GM18507 (cell line): ENCODE results near the gene AKR1C3.
"Not testable (repeated sequence)": the region's sequence is repeated elsewhere in the genome, so short reads cannot be mapped to it uniquely, and the experiment has no call there.

Experiments used
- DNase-seq: peaks from one replicate; pipeline ENCODE4 v3.0.0; 2011; ENCODE audit warnings: low read depth; ENCODE audit not compliant: insufficient read length; ENCODE audit errors: extremely low spot score
- FAIRE-seq: peaks from 2 replicates; lab custom pipeline; 2011; peaks lifted over from hg19 to GRCh38; lab: Jason Lieb, UNC

AKR1C3 gene

DNA sequence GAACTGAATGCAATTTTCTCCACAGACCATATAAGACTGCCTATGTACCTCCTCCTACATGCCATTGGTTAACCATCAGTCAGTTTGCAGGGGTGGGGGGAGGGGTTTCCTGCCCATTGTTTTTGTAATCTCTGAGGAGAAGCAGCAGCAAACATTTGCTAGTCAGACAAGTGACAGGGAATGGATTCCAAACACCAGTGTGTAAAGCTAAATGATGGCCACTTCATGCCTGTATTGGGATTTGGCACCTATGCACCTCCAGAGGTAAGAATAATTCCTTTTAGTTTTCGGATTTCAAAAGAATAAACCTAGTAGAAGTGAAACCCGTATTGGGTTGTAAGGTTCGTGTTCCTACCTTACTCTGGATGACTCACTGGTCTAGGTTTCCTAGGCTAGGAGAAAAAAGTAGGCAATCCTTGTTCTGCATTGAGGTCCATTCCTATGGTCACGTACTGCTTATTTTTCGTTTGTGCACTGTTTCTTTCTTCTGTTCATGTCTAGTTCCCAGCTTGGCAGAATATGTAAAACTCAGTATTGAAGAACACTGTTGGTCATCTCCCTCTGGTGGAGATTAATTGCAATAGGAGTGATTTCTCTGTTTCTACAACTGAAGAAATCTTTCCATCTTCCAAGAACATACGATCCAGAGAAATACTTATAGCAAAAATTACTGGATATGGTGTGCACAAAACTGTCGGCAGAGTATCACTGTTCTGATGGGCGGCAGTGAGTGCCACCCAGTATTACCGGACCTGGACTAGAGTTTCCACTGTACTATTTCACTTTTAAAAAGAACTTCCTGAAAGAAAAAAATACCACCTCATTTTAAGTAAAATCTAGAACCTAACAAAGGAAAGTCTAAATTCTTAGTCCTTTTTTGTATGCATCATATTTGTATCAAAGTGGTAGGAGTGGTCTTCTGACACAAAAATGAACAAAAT is at the start of gene AKR1C3:
AKR1C3 (plus strand) TSS at position 150 of the 941 bp plus-strand sequence; CDS start at position 181, 31 bp downstream.
- FAIRE-seq, result no peak

DNA sequence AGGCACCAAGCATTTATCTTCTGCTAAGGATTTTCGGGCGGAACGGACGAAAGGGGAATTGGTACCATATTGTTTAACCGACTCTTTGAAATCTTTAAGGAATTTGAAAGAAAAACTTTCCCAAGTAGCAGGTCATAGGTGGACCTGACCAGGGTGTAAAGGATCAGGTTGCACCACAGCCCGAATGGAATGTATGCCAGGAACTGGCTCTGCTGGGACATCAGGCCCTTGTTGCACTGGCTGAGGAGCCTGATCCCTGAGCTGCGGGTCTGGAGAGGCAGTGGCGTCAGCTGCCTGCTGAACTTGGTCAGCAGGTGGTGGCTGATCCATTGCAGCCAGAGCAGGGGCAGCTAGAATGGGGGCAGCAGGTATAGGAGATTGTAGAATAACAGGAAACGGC is 49.1 kb upstream of the AKR1C3 start:
- no peak for DNase-seq
- no peak for FAIRE-seq

More for the DNA sequence above, at the start of gene AKR1C3:
- DNase-seq, result no peak

DNA sequence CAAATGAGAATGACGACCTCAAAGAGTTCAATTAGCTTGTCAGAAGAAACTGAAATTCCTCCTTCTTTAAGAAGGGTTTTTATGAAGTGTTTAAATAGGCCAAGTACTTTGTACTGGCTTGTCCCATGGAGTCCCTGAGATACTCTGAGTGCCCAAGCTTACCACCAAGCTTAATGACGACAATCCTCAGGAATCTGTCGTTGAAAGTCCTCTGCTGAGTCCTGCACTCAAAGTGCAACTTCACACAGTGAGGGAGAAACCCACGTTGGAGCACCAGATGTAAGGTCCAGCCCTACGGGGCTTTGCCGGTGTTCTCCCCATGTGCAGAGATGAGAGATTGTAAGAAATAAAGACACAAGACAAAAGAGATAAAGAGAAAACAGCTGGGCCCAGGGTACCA is 47.8 kb upstream of the AKR1C3 start:
- no peak for DNase-seq
- FAIRE-seq, result no peak

DNA sequence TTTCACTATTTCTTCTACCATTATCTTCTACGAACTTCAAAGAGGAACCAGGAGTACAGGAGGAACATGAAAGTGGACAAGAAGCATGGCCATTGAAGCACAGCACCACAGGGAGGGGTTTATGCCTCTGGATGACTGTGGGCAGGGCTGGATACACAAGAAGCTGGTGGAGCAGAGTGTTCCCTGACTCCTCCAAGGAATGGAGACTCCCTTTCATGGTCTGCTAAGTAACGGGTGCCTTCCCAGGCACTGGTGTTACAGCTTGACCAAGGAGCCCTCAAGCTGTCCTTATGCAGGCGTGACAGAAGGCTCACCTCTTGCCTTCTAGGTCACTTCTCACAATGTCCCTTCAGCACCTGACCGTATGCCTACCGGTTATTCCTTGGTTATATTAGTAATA is 47.2 kb upstream of the AKR1C3 start:
- FAIRE-seq, DNase-seq: not testable (repeated sequence)

DNA sequence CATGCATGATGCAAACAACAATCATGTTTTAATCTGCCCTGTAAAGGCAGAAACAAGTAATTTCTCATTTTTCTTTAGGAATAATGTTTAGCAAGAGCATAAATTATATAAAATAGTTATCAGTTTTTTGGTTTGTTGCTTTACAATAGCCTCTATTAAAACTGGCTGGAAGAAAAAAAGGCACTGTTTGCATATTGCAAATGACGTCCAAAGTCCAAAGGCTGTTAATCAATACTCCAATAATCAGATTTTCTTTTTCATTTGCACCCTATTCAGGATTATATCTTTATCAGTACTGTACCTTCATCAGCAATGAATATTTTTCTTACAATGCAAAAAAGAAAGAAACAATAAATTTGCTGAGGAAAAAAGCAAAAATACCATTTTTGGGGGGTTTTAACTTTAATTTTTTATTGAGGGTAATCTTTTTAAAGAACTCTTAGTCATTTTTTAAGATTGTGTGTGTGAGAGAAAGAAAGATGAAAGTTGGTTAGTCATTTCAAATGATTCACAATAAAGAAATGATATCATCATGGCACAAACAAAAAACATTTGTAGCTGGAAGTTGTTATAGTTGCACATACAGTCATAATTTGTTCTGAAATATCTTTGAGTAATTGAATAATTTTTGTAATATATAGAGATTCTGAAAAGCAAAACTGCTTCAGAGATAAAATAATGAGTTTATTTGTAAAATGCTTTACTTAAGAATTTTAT is 46.1 kb upstream of the AKR1C3 start:
- FAIRE-seq, result no peak
- no peak for DNase-seq

DNA sequence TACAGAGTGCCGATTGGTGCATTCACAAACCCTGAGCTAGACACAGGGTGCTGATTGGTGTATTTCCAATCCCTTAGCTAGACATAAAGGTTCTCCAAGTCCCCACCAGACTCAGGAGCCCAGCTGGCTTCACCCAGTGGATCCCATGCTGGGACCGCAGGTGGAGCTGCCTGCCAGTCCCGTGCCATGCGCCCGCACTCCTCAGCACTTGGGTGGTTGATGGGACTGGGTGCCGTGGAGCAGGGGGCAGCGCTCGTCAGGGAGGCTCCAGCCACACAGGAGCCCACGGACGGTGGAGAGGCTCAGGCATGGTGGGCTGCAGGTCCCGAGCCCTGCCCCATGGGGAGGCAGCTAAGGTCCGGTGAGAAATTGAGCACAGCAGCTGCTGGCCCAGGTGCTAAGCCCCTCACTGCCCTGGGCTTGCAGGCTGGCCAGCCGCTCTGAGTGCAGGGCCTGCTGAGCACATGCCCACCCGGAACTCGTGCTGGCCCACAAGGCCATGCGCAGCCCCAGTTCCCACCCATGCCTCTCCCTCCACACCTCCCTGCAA is 41.2 kb upstream of the AKR1C3 start:
- FAIRE-seq, result not testable (repeated sequence)

DNA sequence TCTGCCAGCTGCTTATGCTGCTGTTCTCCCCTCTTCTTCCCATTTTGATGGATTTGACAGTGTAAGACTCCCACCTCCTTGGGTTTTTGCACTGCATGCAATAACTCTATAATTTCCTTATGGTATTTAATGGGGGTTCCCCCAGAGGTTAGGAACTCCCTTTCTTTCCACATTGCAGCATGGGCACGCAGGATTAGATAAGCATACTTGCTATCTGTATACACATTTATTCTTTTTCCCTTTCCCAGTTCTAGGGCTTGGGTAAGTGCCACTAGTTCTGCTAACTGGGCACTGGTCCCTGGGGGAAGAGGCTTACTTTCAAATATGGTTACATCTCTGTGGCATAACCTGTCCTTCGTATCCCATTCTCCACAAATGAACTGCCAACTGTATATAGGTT is 39.4 kb upstream of the AKR1C3 start:
- FAIRE-seq, DNase-seq: not testable (repeated sequence)

More for the DNA sequence above, 41.2 kb upstream of the AKR1C3 start:
- not testable (repeated sequence) for DNase-seq

DNA sequence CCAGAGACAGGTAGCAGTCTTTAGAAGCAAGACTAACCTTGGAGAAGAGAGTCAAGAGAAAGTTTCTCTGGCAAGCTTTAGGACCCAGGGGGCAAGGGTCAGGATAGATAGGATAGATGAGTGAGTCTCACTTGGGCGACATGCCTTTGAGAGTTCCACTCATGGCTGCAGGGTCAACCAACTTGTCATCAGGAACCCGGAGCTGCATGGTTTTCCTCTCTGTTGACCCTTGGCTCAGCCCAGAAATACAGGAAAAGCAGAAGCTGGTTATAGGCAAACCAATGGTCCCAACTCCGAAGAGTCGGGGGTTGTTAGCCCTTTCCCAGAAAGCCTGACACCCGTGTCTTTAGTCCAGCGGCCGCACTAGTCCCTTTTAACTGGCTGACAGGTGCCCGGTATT is 34.9 kb upstream of the AKR1C3 start:
- DNase-seq, FAIRE-seq: not testable (repeated sequence)

DNA sequence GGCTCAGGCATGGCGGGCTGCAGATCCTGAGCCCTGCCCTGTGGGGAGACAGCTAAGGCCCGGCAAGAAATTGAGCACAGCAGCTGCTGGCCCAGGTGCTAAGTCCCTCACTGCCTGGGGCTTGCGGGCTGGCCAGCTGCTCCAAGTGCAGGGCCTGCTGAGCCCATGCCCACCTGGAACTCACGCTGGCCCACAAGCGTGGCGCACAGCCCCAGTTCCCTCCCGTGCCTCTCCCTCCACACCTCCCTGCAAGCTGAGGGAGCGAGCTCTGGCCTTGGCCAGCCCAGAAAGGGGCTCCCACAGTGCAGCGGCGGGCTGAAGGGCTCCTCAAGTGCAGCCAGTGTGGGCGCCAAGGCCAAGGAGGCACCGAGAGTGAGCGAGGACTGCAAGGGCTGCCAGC is 33.4 kb upstream of the AKR1C3 start:
- not testable (repeated sequence) for DNase-seq, FAIRE-seq

DNA sequence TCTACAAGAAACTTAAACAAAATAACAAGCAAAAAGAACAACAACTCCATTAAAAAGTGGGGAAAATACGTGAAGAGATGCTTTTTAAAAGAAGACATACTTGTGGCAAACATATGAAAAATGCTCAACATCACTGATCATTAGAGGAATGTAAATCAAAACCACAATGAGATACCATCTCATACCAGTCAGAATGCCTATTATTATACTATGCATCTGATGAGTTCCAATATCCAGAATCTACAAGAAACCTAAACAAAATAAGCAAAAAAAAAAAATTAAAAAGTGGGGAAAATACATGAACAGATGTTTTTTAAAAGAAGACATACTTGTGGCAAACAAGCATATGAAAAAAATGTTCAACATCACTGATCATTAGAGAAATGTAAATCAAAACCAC is 29.6 kb upstream of the AKR1C3 start:
- FAIRE-seq (no peak), DNase-seq (no peak)

DNA sequence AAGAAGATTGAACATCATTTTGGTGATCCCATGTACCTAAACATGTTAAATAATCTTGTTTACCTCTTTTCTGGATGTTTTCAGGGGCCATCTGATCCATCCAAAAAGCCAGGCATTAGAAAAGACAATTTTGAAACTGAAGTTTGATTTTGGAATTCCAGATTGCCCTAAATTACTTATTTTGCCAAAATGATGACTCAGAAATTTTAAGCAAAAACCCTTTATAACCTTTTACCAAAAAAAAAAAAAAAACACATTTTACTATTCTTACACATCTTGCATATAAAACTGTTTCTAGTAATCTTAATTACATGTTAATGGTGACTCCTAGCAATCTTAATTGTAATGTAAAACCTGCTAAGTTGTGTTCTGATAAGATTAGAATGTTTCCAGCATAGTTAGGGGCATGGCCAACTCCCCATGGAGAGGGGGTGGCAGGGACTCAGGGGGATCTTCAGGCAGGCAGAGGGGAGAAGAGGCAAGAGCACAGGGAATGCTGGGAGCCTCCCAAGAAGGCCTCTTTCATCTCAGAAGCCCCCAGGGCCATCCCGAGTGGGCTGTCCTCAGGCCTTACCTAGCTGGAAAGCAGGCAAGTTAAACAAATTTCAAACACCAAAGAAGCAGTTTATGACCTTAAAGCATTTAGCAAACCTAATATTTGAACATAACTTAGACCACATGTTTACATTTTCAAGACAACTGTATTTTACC is 25.8 kb upstream of the AKR1C3 start:
- FAIRE-seq, result no peak

DNA sequence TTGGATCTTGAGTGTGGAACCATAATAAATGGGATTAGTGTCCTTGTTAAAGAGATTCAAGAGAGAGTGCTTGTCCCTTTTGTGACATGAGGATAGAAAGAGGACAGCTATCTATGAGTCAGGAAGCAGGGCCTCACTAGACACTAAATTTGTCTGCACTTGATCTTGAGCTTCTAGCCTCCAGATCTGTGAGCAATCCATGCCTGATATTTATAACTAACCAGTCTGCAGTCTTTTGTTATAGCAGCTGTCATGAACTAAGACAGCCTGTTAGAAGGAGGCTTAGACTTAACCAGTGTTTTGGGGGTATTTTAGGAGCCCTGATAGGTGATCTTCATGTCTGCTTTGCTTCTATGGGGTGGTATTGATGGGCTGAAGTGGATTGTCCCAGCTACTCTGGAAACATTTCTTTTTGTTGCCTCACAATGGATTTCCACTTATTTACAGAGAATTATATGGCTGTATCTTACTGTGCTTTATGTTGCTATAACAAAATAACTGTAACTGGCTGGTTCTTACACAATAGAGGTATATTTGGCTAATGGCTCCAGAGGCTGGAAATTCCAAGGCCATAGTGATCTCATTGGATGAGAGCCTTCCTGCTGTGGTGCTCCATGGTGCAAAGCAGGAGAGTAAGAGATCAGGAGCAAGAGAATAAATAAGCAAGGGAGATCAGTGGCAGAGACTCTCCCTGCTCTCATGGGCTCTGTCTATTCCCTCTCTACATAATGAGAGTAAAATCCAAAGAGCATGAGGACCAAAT is 23.4 kb upstream of the AKR1C3 start:
- no peak for FAIRE-seq
- DNase-seq, result no peak

More for the DNA sequence above, 25.8 kb upstream of the AKR1C3 start:
- DNase-seq, result no peak

DNA sequence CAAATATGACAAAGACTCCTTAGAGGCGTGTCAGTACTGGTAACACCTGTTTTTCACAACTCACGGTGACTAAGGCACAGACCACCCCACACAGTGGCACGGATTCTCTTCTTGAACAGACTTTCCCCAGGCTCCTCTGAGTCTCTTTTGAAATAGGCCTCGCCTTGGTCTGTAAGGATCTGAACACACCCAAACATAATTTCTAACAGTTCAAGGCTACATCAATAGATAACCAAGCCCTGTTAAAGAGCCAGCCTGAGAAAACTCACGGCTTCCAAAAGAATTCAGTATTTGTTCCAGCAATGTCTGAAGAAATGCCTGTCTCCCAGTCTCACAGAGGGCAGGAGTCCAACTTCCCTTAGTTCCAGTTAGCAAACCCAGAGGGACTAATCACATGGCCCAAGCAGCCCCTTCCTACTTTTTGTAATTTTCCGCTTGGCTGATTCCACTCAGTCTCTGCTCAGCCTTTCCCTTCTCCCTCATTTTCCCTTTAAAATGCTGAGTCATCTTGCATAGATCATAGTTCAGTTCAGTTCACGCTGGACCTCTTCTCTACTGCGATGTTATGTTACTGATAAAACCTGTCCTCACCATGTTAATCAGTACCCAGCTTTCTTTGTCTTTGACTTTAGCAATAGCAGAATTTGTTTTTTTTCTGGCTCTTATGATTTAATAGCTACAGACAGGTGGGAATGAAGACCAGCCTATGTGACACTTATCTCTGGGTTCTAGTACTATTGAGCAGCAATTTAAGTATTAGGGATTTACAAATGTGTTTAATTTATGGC is 22.6 kb upstream of the AKR1C3 start:
- DNase-seq (no peak), FAIRE-seq (no peak)

DNA sequence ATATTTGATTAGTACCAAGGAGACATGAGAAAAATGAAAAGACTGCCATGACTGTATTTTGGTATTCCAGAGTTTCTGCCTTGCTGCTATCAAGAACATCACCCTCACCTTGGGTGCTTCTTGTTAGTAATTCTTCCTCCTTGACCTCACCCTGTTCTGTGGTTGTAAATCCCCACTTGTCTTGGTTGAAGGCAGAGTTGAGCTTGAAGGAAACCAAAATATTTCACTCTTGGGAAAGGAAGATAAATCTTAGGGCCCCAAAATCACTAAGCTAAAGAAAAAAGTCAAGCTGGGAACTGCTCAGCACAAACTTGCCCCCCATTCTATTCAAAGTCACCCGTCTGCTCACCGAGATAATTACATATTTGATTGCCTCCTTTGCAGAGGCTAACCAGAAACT is 20.6 kb upstream of the AKR1C3 start:
- FAIRE-seq (no peak), DNase-seq (no peak)

DNA sequence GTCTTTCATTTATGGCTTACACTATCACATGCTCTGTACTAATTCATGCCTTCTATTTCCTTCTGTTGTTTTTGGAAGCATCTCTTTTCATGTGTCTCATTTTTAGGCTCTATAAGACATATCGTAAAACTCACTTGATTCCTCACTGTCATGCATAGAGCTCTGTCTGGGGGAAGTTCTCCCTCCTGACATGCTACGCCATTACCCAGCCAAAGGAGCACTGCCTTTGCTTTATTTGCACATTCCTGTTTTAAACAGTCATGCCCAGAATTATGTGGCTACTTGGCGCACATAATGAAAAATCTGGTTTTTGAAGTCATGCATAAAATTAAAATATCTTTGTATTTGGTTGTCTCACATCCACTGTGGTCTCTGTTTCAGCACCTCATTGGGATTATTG is 17.6 kb upstream of the AKR1C3 start:
- no peak for DNase-seq
- no peak for FAIRE-seq

DNA sequence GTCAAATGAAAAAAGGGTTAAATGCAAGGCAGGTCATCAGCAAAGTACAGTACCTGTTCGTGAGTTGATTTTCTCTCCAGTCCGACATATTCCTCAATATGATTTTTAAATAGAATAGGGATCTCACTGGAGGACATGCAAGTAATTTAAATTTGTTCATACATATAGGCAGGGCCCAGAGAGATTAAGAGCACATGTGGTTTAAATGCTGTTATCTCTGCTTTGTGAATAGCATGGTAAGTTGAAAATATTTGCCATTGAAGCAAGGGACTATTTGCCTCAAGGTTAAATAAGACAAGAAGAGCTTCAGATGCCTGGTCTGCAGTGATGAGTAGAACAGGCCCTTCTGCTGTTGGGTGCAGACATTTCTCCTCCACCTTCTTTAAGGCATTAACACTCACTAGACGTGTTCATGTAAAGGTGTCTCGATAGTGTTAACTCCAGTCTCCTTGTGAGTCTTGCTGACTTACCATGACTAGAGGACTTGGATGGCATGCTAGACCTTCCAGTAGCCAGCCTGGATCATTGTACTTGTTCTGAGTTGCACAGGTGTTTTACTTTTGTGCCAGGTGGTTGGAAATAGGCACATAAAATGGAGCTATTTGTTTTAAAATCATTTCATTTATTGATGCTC is 15.6 kb upstream of the AKR1C3 start:
- FAIRE-seq (no peak), DNase-seq (no peak)

DNA sequence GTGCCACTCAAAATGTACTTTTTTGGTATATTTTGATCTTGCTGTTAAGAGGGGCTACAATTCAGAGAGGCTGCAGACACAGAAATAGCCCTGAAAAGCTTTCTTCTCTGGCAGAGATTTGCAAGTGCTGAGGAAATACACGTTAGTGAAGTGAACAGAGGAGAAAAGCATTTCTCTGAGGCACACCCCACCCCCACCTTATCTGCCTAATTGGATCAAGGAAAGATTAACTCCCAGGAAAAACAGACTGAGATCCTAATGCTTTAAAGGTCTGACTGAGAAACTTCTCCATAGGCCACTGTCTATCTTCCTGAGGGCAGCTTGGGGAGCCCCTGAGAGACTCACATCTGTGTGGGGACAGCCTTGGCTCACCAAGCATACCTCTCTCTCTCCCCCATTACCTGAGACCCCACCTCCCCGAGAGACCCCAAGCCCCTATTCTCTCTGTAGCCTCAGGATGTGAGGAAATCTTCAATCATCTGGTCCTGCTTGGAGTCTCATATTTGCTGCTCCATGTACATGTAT is 14.8 kb upstream of the AKR1C3 start:
- no peak for FAIRE-seq
- no peak for DNase-seq
